ENCODE measurements around the gene BCL2L11. TPM values are rescaled to one million over a fixed set of nuclear protein-coding genes. Genes with fewer than 3 reads are reported as not detected.

Gene BCL2L11
- total RNA-seq, 1 donor from 2014 or later = 32.5 TPM

GRCh38 chr2:111094691-111095090 lies 26.0 kb upstream of the BCL2L11 start:
- no peaks in the 10 kb centered on the region for H3K36me3 Mint-ChIP-seq (ENCODE audit: low read depth, unreplicated experiment)
- TF ChIP-seq CTCF (IDR thresholded peaks at IDR 0.05; ENCODE audit: unreplicated experiment) = no peak
- H3K4me3 Mint-ChIP-seq (ENCODE audit: unreplicated experiment) = no peak overlapping the region
- peaks cover 2% of the 10 kb centered on the region for H3K27me3 Mint-ChIP-seq (ENCODE audit: unreplicated experiment)
- no peaks in the 10 kb centered on the region for H3K9me3 Mint-ChIP-seq (ENCODE audit: unreplicated experiment)
- no peak overlapping the region for H3K27ac Mint-ChIP-seq (ENCODE audit: unreplicated experiment)
- no peak for DNase-seq (ENCODE audit: low spot score)
- no peaks in the 10 kb centered on the region for H3K4me1 Mint-ChIP-seq (ENCODE audit: unreplicated experiment)

GRCh38 chr2:111095434-111095833 lies 25.3 kb upstream of the BCL2L11 start:
- Mint-ChIP-seq H3K36me3 (ENCODE audit: low read depth, unreplicated experiment) (no peaks in the 10 kb centered on the region), H3K4me3 (ENCODE audit: unreplicated experiment) (no peak overlapping the region), H3K27ac (ENCODE audit: unreplicated experiment) (no peak overlapping the region), H3K27me3 (ENCODE audit: unreplicated experiment) (peaks cover 2% of the 10 kb centered on the region), H3K4me1 (ENCODE audit: unreplicated experiment) (no peaks in the 10 kb centered on the region), H3K9me3 (ENCODE audit: unreplicated experiment) (no peaks in the 10 kb centered on the region)
- TF ChIP-seq CTCF (IDR thresholded peaks at IDR 0.05; ENCODE audit: unreplicated experiment) = no peak
- no peak for DNase-seq (ENCODE audit: low spot score)

GRCh38 chr2:111099402-111099801 lies 21.3 kb upstream of the BCL2L11 start:
- TF ChIP-seq CTCF (IDR thresholded peaks at IDR 0.05; ENCODE audit: unreplicated experiment) = no peak
- Mint-ChIP-seq H3K27me3 (ENCODE audit: unreplicated experiment) (no peaks in the 10 kb centered on the region), H3K4me1 (ENCODE audit: unreplicated experiment) (no peaks in the 10 kb centered on the region), H3K4me3 (ENCODE audit: unreplicated experiment) (no peak overlapping the region), H3K27ac (ENCODE audit: unreplicated experiment) (no peak overlapping the region), H3K9me3 (ENCODE audit: unreplicated experiment) (no peaks in the 10 kb centered on the region), H3K36me3 (ENCODE audit: low read depth, unreplicated experiment) (no peaks in the 10 kb centered on the region)
- DNase-seq (ENCODE audit: low spot score) = no peak

GRCh38 chr2:111100087-111100764 lies 20.5 kb upstream of the BCL2L11 start:
- no peak overlapping the region for H3K4me3 Mint-ChIP-seq (ENCODE audit: unreplicated experiment)

More at GRCh38 chr2:111100087-111100764, 20.5 kb upstream of the BCL2L11 start:
- no peak overlapping the region for H3K27ac Mint-ChIP-seq (ENCODE audit: unreplicated experiment)
- no peaks in the 10 kb centered on the region for H3K27me3 Mint-ChIP-seq (ENCODE audit: unreplicated experiment)
- H3K4me1 Mint-ChIP-seq (ENCODE audit: unreplicated experiment) = no peaks in the 10 kb centered on the region
- no peaks in the 10 kb centered on the region for H3K9me3 Mint-ChIP-seq (ENCODE audit: unreplicated experiment)
- no peaks in the 10 kb centered on the region for H3K36me3 Mint-ChIP-seq (ENCODE audit: low read depth, unreplicated experiment)
- TF ChIP-seq CTCF (IDR thresholded peaks at IDR 0.05; ENCODE audit: unreplicated experiment) = no peak
- no peak for DNase-seq (ENCODE audit: low spot score)
